ENCODE results near the gene PRKCA.

The PRKCA gene

DNA sequence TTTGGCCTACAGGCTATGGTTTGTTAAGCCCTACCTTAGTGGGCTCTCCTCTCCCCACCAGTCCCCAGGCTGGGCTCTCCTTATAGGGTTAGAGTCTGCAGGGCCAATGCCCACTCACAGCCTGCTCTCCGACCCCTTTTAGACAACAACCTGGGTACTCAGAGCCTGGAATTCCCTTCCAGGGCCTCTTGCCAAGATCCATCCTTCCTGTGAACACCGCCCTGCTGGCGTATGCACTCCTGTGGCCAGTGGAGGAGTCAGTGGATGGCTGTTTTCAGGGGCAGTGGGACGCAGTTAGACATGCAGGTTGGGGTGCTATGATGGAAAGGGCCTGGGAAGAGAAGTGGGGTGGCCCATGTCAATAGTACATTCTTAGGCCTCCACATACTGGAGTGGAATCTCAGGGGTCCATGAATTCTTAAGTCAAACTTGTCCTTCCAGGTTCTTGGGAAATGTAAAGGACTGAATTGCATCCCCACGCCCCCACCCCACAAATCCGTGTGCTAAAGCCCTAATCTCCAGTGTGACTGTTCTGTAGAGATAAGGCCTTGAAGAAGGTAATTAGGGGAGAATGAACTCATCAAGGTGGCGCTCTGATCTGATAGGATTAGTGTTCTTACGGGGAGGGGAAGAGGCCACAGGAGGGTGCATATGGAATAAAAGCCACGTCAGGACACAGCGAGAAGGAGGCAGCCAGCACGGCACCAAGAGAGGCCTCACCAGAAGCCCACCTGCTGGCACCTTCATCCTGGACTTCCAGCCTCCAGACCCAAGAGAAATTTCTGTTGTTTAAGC is 450.9 kb downstream of the PRKCA start:
- DNase-seq = no peak

DNA sequence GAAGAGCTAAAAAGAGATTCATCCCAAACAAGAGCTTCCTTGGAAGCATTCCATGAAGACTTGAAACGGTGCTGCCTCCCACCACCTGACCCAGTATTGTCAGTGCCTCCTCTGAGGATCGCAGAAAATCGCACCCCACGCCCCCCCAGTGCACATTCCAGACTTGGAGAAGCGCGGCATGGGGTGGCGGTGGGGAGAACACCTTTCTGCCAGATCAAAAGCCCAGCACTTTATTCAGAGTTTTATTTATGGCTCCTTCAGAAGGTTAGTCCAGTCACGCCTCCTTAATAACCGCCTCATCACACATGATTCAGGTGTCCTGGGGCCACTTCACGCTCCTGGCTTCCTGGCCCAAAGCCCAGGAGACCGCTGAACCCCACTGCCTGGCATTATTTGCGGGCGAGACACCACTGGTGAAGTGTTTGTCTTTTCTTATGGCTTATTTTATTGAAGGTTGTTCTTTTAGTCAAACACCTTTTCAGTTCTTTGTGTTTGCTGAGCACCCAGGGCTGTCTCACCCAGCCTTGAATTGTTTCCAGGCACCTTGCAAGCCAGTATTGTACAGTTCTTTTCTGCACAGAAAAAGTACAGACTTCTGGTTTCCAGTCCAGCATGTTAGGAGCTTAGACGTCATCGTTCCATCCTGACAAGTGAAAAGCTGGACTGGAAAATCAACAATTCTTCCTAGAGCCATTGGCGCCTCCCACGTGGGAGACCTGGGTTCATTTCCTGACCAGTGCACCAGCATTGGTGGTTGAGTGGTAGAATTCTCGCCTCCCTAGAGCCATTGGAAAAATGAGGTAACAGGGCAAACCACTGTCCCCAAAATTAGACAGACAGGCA is 452.9 kb downstream of the PRKCA start:
- no peak for DNase-seq

GRCh38 chr17:66755944-66756290 is 453.5 kb downstream of the PRKCA start:
- DNase-seq = no peak

- no peak for DNase-seq
Measured at GRCh38 chr17:66760324-66760723, 457.9 kb downstream of the PRKCA start.

DNA sequence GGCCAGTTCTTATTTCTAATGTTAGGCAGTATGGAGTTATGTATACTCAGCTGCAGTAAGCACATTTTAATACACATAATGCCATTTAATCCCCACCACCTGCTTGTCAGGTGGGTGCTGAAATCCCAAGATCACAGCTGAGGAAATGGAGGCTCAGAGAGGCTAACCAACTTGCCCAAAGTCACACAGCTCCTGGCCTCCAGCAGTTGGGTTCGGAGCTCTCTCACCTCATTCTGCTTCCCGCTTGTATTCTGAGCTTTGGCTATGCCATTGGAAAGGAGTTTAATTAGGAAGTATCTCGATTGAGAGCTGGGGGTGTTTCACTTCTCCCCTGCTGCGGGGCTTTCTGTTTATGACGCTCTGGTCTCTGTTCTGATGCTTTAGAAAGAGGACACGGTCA is 459.9 kb downstream of the PRKCA start:
- DNase-seq = no peak

DNA sequence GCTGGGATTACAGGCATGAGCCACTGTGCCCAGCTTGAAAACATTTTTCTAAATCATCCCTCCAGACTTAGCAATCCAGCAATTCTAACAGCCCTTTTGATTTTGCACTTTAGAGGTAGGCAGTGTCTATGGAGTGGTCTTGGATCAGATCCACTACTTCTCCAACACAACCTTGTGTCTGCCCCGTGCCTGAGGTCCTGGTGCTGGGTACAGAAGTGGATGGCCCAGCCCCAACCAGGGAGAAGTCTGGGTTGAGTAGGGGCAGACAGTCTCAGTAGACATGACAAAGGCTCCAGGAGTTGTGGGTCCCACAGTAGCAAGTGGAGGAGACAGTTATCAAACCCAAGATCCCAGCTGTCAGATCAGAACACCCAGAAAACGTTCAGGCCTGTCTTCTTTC is 460.6 kb downstream of the PRKCA start:
- no peak for DNase-seq

DNA sequence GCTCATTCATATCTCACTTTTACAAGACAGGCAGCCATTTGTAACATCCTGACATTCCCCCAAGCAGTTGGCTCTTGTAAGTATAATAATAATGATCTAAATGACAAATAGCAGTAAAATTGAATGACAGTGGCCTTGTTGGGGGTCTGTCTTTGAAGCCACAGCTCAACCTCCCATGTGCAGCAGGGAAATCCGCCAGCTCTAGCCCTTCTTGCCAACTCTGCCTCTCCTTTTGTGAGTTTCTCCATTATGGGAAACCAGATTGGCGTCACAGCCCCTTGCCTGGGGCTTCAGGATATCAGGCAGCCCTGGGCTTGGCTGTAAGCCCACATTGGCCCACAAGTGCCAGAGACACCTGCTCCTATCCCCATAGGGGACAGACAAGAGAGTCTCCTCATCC is 462.1 kb downstream of the PRKCA start:
- peak in 19 of 58 donors; percentile 7 to 51 (median 20) for DNase-seq

DNA sequence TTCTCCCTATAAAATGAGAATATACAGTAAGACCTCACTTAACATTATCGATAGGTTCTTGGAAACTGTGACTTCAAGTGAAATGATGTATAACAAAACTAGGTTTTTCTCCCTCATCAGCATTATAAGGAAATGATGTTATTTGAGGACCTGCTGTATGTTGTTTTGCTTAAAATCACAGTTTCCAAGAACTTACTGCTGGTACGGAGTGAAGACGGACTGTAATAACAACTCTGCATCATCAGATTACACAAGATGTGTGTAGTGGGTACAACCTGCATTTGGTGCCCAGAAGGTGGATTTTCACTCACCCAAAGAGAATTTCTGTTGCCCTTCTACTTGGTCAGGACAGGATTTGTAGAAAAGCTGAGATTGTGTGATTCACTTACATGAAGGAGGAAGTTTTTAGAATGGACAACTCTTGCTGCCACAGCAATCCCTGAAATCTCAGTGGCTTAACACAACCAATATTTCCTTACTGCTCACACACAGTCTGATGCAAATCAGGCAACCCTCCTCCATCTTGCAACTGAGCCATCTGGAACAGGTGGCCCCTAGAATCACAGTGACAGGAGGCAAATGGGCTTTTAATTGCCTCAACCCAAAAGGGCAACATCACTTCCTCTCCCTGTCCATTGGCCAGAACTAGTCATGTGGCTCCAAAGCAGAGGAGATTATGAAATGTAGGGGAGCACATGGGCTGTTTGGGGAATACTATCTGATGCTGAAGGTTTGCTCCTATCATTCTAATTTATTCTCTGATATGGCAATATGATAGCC is 464.9 kb downstream of the PRKCA start:
- DNase-seq = no peak

DNA sequence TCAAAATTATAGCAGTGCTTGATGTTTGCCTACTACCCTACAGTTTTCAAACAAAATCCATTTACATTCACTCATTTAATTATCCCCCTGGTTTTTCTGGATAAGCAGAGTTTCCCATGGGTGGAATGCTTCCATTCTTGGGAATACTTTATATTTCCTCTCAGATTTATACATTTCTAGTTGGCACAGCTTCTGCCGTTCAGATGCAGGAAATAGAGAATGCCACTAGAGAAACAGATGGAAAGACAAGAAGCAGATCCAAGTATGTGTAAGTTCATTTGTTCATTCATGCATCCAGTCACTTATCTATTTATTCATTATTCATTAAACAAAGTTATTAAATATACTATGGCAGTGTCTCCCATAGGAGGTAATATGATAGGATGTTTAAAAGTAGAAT is 467.5 kb downstream of the PRKCA start:
- DNase-seq = no peak

GRCh38 chr17:66772148-66772812 is 469.9 kb downstream of the PRKCA start:
- no peak for DNase-seq

DNA sequence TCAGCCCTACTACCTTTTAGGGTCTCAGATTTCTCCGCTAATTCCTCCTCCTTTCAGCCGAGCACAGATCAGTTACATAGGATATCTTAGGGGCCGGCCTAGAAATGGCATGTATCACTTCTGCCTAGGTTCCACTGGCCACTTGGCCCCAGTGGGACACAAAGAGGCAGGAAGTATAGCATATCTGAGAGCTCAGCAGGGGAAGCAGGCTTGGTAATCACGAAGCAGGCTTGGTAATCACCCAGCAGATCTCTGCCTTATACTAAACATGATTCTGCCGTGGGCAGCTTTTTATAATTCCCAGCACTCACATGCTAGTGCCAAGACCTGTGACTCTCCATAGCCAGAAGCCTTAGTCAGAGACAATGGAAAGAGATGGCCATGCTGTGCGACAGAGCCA is 472.9 kb downstream of the PRKCA start:
- DNase-seq = no peak

- no peak for DNase-seq
Measured at GRCh38 chr17:66775881-66776400, 473.5 kb downstream of the PRKCA start.

- DNase-seq = no peak
Measured at GRCh38 chr17:66776999-66777688, 474.7 kb downstream of the PRKCA start.

DNA sequence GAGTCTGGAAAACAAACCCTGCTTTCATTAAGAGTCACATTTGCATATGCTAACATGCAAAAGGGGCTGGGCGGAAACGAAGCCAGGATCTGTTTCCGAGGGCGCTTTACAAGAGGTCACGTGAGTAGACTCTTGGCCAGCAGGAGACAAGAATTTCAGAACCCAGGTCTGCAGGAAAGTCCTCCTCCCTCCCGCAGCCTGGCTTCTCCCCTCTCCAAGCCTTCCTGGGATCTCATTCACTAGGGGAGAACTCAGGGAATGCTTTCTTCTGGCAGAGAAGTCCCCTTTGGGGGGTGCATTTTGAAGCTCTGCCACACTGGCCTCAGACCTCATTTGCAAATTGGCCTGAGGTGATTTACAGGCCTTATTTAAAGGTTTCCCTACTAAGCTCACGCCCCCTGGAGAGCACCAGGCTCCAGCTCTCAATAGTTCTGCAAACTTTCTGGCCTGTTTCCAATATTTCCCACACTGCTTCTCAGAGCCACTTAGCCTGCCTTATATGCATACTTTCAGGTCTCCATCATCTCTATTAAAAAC is 475.3 kb downstream of the PRKCA start:
- peak in 49 of 58 donors; percentile 9 to 86 (median 48) for DNase-seq

DNA sequence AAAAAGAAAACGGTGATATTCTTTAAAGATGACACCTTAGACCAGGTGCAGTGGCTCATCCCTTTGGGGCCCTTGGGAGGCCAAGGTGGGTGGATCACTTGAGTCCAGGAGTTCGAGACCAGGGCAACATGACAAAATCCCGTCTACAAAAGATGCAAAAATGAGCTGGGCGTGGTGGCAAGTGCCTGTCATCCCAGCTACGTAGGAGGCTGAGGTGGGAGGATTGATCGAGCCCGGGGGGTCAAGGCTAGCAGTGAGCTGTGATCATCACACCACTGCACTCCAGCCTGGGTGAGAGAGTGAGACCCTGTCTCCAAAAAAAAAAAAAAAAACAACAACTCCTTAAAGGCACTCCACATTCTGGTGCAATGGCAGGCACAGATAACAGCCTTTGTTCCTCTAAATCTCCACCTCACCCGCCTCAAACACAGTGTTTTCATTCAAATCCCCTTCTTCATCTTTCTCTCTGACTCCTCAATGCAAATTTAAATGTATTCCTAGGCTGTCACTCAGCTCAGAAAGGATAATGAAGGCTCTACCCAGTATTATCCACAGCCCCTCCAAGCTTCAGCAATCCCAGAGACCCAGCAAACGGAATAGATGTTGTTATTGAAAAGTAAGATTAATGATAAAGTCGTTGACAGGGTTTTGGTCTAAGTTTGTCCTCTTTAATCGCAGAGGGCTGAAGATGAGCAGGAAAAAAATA is 476.3 kb downstream of the PRKCA start:
- DNase-seq = no peak

- DNase-seq = no peak
Measured at GRCh38 chr17:66779237-66779606, 476.8 kb downstream of the PRKCA start.

- DNase-seq = no peak
Measured at GRCh38 chr17:66781135-66781534, 478.7 kb downstream of the PRKCA start.

- DNase-seq = no peak
Measured at GRCh38 chr17:66782851-66783250, 480.4 kb downstream of the PRKCA start.

DNA sequence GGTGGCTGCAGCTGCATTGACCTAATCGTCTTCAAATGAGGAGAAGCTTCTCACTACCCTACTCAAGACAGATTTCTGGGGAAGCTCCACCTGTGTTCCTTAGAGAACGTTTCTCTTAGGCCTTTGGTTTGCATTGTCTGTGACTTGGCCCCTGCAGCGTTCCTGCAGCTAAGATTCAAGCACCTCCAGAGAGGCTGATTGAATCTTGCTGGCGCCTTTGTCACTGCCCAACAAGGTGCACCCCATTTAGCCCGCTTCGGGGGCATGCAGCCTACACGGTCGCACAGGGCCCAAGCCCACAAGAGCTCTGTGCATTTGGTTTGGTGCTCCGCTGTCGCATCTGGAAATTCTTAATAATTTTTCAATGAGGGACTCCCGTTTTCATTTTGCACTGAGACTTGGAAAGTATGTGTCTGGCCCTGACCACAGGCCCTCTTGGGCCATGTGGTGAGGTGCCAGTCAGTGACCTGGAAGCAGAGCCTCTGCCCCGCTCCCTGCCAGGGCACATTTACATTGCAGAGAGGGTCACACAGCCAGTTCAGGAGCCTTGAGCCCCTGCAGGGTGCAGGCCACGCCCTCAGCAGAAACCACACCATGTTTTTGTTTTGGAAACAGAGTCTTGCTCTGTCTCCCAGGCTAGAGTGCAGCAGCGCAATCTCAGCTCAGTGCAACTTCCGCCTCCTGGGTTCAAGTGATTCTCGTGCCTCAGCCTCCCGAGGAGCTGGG is 481.4 kb downstream of the PRKCA start:
- no peak for DNase-seq
